H1 (cell line): ENCODE data around the gene TRAF3.

Source experiments
- NANOG ChIP-seq: IDR thresholded peaks from 2 replicates; pipeline ENCODE4 v1.6.1; 2011; ENCODE audit warnings: low read length, low read depth, mild to moderate bottlenecking, inconsistent platforms; ENCODE audit not compliant: insufficient read depth, poor library complexity, severe bottlenecking
- RAD21 ChIP-seq, 2 experiments: IDR thresholded peaks in 1 of 2; conservative IDR thresholded peaks in 1 of 2; 2 replicates each; pipeline ENCODE4 v1.6.1; 2011; ENCODE audit warnings: low read depth in 2 of 2, low read length in 2 of 2, improper control_type of control experiment in 1 of 2, inconsistent platforms in 1 of 2, mild to moderate bottlenecking in 1 of 2, moderate library complexity in 1 of 2
- SUZ12 ChIP-seq: fragments of 200-600 bp; sonication (generic); IDR thresholded peaks from 2 replicates; pipeline ENCODE4 v1.6.1; 2012; ENCODE audit warnings: mild to moderate bottlenecking, inconsistent platforms, low read length, moderate library complexity, mixed read lengths
- USF2 ChIP-seq: IDR thresholded peaks from 2 replicates; pipeline ENCODE4 v1.6.1; 2011; ENCODE audit warnings: low read length, improper control_type of control experiment
- TF ChIP-seq, protein P1 (sequence below): fragments of 300-600 bp; sonication (generic); IDR thresholded peaks from 2 replicates; pipeline ENCODE4 v1.7.1; 2012; ENCODE audit warnings: low read length, moderate library complexity, mild to moderate bottlenecking, inconsistent platforms; ENCODE audit not compliant: insufficient replicate concordance

GRCh38 chr14:102829016-102829548 lies 51.8 kb downstream of the TRAF3 start:
- TF ChIP-seq SUZ12 (no peak), RAD21 (IDR thresholded peaks at IDR 0.05 in 1 of 2, conservative IDR thresholded peaks at IDR 0.05 in 1 of 2; ENCODE audit: low read depth in 2 of 2, low read length in 2 of 2) (no peak), NANOG (no peak), USF2 (no peak)
- TF ChIP-seq, protein P1, sequence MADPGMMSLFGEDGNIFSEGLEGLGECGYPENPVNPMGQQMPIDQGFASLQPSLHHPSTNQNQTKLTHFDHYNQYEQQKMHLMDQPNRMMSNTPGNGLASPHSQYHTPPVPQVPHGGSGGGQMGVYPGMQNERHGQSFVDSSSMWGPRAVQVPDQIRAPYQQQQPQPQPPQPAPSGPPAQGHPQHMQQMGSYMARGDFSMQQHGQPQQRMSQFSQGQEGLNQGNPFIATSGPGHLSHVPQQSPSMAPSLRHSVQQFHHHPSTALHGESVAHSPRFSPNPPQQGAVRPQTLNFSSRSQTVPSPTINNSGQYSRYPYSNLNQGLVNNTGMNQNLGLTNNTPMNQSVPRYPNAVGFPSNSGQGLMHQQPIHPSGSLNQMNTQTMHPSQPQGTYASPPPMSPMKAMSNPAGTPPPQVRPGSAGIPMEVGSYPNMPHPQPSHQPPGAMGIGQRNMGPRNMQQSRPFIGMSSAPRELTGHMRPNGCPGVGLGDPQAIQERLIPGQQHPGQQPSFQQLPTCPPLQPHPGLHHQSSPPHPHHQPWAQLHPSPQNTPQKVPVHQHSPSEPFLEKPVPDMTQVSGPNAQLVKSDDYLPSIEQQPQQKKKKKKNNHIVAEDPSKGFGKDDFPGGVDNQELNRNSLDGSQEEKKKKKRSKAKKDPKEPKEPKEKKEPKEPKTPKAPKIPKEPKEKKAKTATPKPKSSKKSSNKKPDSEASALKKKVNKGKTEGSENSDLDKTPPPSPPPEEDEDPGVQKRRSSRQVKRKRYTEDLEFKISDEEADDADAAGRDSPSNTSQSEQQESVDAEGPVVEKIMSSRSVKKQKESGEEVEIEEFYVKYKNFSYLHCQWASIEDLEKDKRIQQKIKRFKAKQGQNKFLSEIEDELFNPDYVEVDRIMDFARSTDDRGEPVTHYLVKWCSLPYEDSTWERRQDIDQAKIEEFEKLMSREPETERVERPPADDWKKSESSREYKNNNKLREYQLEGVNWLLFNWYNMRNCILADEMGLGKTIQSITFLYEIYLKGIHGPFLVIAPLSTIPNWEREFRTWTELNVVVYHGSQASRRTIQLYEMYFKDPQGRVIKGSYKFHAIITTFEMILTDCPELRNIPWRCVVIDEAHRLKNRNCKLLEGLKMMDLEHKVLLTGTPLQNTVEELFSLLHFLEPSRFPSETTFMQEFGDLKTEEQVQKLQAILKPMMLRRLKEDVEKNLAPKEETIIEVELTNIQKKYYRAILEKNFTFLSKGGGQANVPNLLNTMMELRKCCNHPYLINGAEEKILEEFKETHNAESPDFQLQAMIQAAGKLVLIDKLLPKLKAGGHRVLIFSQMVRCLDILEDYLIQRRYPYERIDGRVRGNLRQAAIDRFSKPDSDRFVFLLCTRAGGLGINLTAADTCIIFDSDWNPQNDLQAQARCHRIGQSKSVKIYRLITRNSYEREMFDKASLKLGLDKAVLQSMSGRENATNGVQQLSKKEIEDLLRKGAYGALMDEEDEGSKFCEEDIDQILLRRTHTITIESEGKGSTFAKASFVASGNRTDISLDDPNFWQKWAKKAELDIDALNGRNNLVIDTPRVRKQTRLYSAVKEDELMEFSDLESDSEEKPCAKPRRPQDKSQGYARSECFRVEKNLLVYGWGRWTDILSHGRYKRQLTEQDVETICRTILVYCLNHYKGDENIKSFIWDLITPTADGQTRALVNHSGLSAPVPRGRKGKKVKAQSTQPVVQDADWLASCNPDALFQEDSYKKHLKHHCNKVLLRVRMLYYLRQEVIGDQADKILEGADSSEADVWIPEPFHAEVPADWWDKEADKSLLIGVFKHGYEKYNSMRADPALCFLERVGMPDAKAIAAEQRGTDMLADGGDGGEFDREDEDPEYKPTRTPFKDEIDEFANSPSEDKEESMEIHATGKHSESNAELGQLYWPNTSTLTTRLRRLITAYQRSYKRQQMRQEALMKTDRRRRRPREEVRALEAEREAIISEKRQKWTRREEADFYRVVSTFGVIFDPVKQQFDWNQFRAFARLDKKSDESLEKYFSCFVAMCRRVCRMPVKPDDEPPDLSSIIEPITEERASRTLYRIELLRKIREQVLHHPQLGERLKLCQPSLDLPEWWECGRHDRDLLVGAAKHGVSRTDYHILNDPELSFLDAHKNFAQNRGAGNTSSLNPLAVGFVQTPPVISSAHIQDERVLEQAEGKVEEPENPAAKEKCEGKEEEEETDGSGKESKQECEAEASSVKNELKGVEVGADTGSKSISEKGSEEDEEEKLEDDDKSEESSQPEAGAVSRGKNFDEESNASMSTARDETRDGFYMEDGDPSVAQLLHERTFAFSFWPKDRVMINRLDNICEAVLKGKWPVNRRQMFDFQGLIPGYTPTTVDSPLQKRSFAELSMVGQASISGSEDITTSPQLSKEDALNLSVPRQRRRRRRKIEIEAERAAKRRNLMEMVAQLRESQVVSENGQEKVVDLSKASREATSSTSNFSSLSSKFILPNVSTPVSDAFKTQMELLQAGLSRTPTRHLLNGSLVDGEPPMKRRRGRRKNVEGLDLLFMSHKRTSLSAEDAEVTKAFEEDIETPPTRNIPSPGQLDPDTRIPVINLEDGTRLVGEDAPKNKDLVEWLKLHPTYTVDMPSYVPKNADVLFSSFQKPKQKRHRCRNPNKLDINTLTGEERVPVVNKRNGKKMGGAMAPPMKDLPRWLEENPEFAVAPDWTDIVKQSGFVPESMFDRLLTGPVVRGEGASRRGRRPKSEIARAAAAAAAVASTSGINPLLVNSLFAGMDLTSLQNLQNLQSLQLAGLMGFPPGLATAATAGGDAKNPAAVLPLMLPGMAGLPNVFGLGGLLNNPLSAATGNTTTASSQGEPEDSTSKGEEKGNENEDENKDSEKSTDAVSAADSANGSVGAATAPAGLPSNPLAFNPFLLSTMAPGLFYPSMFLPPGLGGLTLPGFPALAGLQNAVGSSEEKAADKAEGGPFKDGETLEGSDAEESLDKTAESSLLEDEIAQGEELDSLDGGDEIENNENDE: no peak
